CD8-positive, alpha-beta memory T cell (primary cell): ENCODE measurements around the gene CAPN8. TPM values are rescaled to one million over a fixed set of nuclear protein-coding genes. Genes with fewer than 3 reads are reported as not detected.

Experiments
- CTCF ChIA-PET: fragments of 350-600 bp; sonication (Branson Sonifier 250); formaldehyde crosslinking; loops from one replicate; lab custom pipeline; 2021; ENCODE audit warnings: antibody characterized with exemption; lab: Charles Lee
- POLR2A ChIA-PET: fragments of 350-600 bp; sonication (Branson Sonifier 250); formaldehyde crosslinking; loops from one replicate; lab custom pipeline; 2021; ENCODE audit warnings: antibody characterized with exemption; lab: Charles Lee
- DNase-seq, 5 donors: peaks; one replicate each; pipeline versions ENCODE4 v3.0.0 to v3.0.0-alpha.2; 2020 to 2022; ENCODE audit warnings: mixed read lengths in 1 of 5
- H3K27ac ChIP-seq: one replicate; pipeline ENCODE4 v1.7.0; 2013; ENCODE audit warnings: low read depth, mild to moderate bottlenecking, low read length, moderate library complexity
- H3K27me3 ChIP-seq: 2 replicates; pipeline ENCODE4 v1.7.0; 2013; ENCODE audit warnings: low read length, mild to moderate bottlenecking; ENCODE audit not compliant: insufficient read depth, poor library complexity, severe bottlenecking
- H3K36me3 ChIP-seq: 2 replicates; pipeline ENCODE4 v1.7.0; 2013; ENCODE audit warnings: mild to moderate bottlenecking, low read length, moderate library complexity; ENCODE audit not compliant: insufficient read depth
- H3K4me1 ChIP-seq: 2 replicates; pipeline ENCODE4 v1.7.0; 2013; ENCODE audit warnings: mild to moderate bottlenecking, low read length, moderate library complexity; ENCODE audit not compliant: insufficient read depth
- H3K4me3 ChIP-seq: 2 replicates; pipeline ENCODE4 v1.7.0; 2013; ENCODE audit warnings: mild to moderate bottlenecking, low read length
- H3K9me3 ChIP-seq: 2 replicates; pipeline ENCODE4 v1.7.0; 2013; ENCODE audit warnings: mild to moderate bottlenecking, low read length
- H3K27ac Mint-ChIP-seq, 8 donors: one replicate each; pipeline ENCODE4 v1.8.0; 2020 to 2021; ENCODE audit warnings: mixed read lengths in 8 of 8, mild to moderate bottlenecking in 6 of 8, inconsistent platforms in 3 of 8, moderate library complexity in 3 of 8
- H3K27me3 Mint-ChIP-seq, 2 donors: one replicate each; pipeline ENCODE4 v1.8.0; 2020 to 2021; ENCODE audit warnings: mixed read lengths in 2 of 2, mild to moderate bottlenecking in 1 of 2, moderate library complexity in 1 of 2
- H3K36me3 Mint-ChIP-seq, 3 donors: one replicate each; pipeline ENCODE4 v1.8.0; 2020 to 2021; ENCODE audit warnings: mixed read lengths in 3 of 3, inconsistent platforms in 1 of 3, mild to moderate bottlenecking in 1 of 3
- H3K4me1 Mint-ChIP-seq, 3 donors: one replicate each; pipeline ENCODE4 v1.8.0; 2020 to 2021; ENCODE audit warnings: mixed read lengths in 3 of 3, inconsistent platforms in 1 of 3, mild to moderate bottlenecking in 1 of 3
- H3K4me3 Mint-ChIP-seq, 7 donors: one replicate each; pipeline ENCODE4 v1.8.0; 2020 to 2021; ENCODE audit warnings: mixed read lengths in 7 of 7, mild to moderate bottlenecking in 6 of 7, moderate library complexity in 4 of 7, inconsistent platforms in 2 of 7
- H3K9me3 Mint-ChIP-seq, 5 donors: one replicate each; pipeline ENCODE4 v1.8.0; 2020 to 2022; ENCODE audit warnings: mixed read lengths in 5 of 5, mild to moderate bottlenecking in 3 of 5, moderate library complexity in 2 of 5, inconsistent platforms in 1 of 5
- polyA plus RNA-seq: library from polyadenylated mRNA; unstranded; fragments of 300-500 nt; fragmentation: Illumina TruSeq; gene quantifications from one replicate; pipeline ENCODE4 v1.2.3, GENCODE V29; 2021
- total RNA-seq, 2 experiments: library from RNA; stranded (reverse); gene quantifications; one replicate each; pipeline ENCODE4 v1.2.3, GENCODE V29; 2021

Gene CAPN8
- total and polyA plus RNA-seq, 3 experiments from 2014 or later, result not detected

- Histone ChIP-seq H3K4me1 (no peaks in the 10 kb centered on the region), H3K27me3 (no peaks in the 10 kb centered on the region), H3K27ac (no peak overlapping the region), H3K9me3 (no peaks in the 10 kb centered on the region), H3K4me3 (no peak overlapping the region), H3K36me3 (no peaks in the 10 kb centered on the region)
- H3K4me3 Mint-ChIP-seq, result no peak overlapping the region
- no peaks in the 10 kb centered on the region for H3K4me1 Mint-ChIP-seq
- POLR2A ChIA-PET, result no interaction called here
- H3K36me3 Mint-ChIP-seq, result no peaks in the 10 kb centered on the region
- no peak for DNase-seq
- H3K27me3 Mint-ChIP-seq, result peaks cover 5 to 29% of the 10 kb centered on the region in 2 donors
- no peaks in the 10 kb centered on the region for H3K9me3 Mint-ChIP-seq
- CTCF ChIA-PET, result no interaction called here
- H3K27ac Mint-ChIP-seq, result no peak overlapping the region
Measured at GRCh38 chr1:223492044-223492443, 173.5 kb downstream of the CAPN8 start.

Other genes starting within 250 kb of the CAPN8 start
- 10 to 100 TPM; 79.8 to 82.9 TPM for gene CAPN2, start 46.8 kb upstream of the CAPN8 start, total RNA-seq
- 252 TPM for gene CAPN2, start 46.8 kb upstream of the CAPN8 start, polyA plus RNA-seq
- gene TP53BP2, start 180.2 kb upstream of the CAPN8 start, total RNA-seq, result 10 to 100 TPM; 59.5 to 59.6 TPM
- 16.5 TPM for gene TP53BP2, start 180.2 kb upstream of the CAPN8 start, polyA plus RNA-seq